Choroid plexus epithelial cell (primary cell): ENCODE results near the gene PDIA5.
A peak's percentile ranks its signal among the peaks of the same experiment; 100 is the strongest.

ENCODE experiments used
- DNase-seq: peaks from one replicate; pipeline ENCODE4 v3.0.0-alpha.2; 2010; ENCODE audit warnings: low read depth
- H3K4me3 ChIP-seq: 2 replicates; pipeline ENCODE4 v1.5.1; 2011; ENCODE audit warnings: low read depth, mild to moderate bottlenecking, control low read depth, low read length, moderate library complexity
- CTCF ChIP-seq: conservative IDR thresholded peaks from 2 replicates; pipeline ENCODE4 v1.5.1; 2011; ENCODE audit warnings: low read depth, mild to moderate bottlenecking, control low read depth, inconsistent platforms, low read length, moderate library complexity

PDIA5 gene

GRCh38 chr3:123157598-123158287 is 90.9 kb downstream of the PDIA5 start:
- TF ChIP-seq CTCF = no peak
- no peak for DNase-seq
- H3K4me3 ChIP-seq = no peak overlapping the region

GRCh38 chr3:123158330-123158729 is 91.5 kb downstream of the PDIA5 start:
- no peak overlapping the region for H3K4me3 ChIP-seq
- no peak for DNase-seq
- TF ChIP-seq CTCF = no peak

- DNase-seq = no peak
- TF ChIP-seq CTCF = no peak
- no peak overlapping the region for H3K4me3 ChIP-seq
These were observed 92.1 kb downstream of the PDIA5 start for GRCh38 chr3:123158899-123159390.

- TF ChIP-seq CTCF = no peak
- H3K4me3 ChIP-seq = no peak overlapping the region
- peak; percentile 39 for DNase-seq
These were observed 93.3 kb downstream of the PDIA5 start for GRCh38 chr3:123159926-123160635.

GRCh38 chr3:123161167-123161566 is 94.3 kb downstream of the PDIA5 start:
- no peak for DNase-seq
- TF ChIP-seq CTCF = peak; percentile 19
- no peak overlapping the region for H3K4me3 ChIP-seq

- no peak for TF ChIP-seq CTCF
- no peak overlapping the region for H3K4me3 ChIP-seq
- no peak for DNase-seq
These were observed 96.3 kb downstream of the PDIA5 start for GRCh38 chr3:123163141-123163540.

- TF ChIP-seq CTCF = no peak
- H3K4me3 ChIP-seq = no peak overlapping the region
- no peak for DNase-seq
These were observed 98.3 kb downstream of the PDIA5 start for GRCh38 chr3:123165163-123165562.
